PFSK-1 (cell line): ENCODE data around the gene SCN8A.

Source experiments
- FOXP2 ChIP-seq: optimal IDR thresholded peaks from 2 replicates; pipeline ENCODE3; 2011; ENCODE audit warnings: borderline replicate concordance, control low read depth, inconsistent platforms; ENCODE audit not compliant: insufficient read depth; ENCODE audit errors: extremely low read length, extremely low read depth
- POLR2AphosphoS5 ChIP-seq: IDR thresholded peaks from 2 replicates; pipeline ENCODE4 v1.6.1; 2012; ENCODE audit warnings: low read depth, mild to moderate bottlenecking, control low read depth, low read length, moderate library complexity
- SIN3A ChIP-seq: IDR thresholded peaks from 2 replicates; pipeline ENCODE4 v1.6.1; 2012; ENCODE audit warnings: mild to moderate bottlenecking, low read length, moderate library complexity, borderline replicate concordance; ENCODE audit not compliant: insufficient read depth
- TAF1 ChIP-seq: IDR thresholded peaks from 2 replicates; pipeline ENCODE4 v1.6.1; 2012; ENCODE audit warnings: low read length, control low read depth, borderline replicate concordance; ENCODE audit not compliant: insufficient read depth
- TF ChIP-seq, protein P1 (sequence below), 2 experiments: IDR thresholded peaks; 2 replicates each; pipeline versions ENCODE4 v1.6.1 to v1.8.0; 2011 to 2012; ENCODE audit warnings: low read depth in 2 of 2, low read length in 2 of 2, control low read depth in 1 of 2, inconsistent platforms in 1 of 2, mild to moderate bottlenecking in 1 of 2, moderate library complexity in 1 of 2; ENCODE audit not compliant: insufficient read depth in 1 of 2

The SCN8A gene

DNA sequence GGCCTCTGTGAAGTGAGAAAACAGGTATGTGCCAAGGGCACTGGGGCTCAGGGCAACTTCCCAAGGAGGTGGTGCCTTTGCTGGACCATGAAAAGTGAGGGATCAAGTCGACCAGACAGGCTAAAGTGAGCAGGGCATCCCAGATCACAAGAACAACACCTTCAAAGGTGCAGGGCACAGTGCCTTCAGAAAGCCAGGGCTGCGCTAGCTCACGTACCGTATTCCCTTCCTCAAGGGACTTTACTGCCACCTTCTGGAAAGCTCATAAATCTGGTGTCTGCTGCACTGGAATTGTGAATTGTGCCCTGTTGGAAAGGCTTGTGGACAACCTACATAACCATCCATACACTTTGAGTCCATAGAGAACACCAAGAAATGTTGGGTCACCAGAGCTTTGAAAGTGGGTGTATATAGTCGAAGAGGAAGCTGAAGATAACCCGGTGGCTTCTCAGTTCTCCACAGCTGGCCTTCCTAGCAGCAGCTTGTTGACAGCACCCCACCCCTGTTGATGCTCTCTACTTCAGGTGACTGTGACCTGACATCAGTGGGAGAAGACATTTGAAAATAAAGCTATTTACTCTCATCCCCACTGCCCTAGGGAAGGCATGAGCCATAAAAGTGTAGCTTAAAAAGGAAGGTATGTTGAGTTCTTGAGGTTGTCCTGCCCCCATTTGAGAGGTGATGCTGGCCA is 233.0 kb downstream of the SCN8A start:
- TF ChIP-seq, protein P1, sequence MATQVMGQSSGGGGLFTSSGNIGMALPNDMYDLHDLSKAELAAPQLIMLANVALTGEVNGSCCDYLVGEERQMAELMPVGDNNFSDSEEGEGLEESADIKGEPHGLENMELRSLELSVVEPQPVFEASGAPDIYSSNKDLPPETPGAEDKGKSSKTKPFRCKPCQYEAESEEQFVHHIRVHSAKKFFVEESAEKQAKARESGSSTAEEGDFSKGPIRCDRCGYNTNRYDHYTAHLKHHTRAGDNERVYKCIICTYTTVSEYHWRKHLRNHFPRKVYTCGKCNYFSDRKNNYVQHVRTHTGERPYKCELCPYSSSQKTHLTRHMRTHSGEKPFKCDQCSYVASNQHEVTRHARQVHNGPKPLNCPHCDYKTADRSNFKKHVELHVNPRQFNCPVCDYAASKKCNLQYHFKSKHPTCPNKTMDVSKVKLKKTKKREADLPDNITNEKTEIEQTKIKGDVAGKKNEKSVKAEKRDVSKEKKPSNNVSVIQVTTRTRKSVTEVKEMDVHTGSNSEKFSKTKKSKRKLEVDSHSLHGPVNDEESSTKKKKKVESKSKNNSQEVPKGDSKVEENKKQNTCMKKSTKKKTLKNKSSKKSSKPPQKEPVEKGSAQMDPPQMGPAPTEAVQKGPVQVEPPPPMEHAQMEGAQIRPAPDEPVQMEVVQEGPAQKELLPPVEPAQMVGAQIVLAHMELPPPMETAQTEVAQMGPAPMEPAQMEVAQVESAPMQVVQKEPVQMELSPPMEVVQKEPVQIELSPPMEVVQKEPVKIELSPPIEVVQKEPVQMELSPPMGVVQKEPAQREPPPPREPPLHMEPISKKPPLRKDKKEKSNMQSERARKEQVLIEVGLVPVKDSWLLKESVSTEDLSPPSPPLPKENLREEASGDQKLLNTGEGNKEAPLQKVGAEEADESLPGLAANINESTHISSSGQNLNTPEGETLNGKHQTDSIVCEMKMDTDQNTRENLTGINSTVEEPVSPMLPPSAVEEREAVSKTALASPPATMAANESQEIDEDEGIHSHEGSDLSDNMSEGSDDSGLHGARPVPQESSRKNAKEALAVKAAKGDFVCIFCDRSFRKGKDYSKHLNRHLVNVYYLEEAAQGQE (IDR thresholded peaks at IDR 0.05; ENCODE audit: insufficient read depth in 1 of 2, low read depth in 2 of 2, low read length in 2 of 2), result no peak
- TF ChIP-seq SIN3A, result no peak
- TF ChIP-seq TAF1, result no peak
- TF ChIP-seq POLR2AphosphoS5, result no peak
- TF ChIP-seq FOXP2, result no peak

DNA sequence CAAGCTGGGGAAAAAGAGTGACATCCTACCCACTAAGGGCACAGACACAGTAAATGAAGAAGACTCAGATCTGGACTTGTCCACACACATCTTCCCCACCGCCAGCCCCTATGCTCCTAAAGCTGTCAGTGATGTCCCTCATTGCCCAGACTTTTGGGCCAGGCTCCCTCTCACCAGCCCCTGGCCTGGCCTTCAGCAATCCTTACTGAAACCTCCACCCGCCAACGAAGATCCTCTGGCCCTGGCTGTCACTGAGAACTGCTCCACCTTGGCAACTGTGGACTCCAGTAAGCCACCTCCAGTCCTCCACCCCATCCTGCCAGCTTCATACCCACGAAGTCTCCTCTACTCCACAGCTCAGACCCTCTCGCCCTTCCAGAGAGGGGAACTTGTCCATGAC is 234.2 kb downstream of the SCN8A start:
- TF ChIP-seq TAF1, result no peak
- TF ChIP-seq, protein P1 (IDR thresholded peaks at IDR 0.05; ENCODE audit: insufficient read depth in 1 of 2, low read depth in 2 of 2, low read length in 2 of 2), result no peak
- no peak for TF ChIP-seq SIN3A
- no peak for TF ChIP-seq POLR2AphosphoS5
- no peak for TF ChIP-seq FOXP2

DNA sequence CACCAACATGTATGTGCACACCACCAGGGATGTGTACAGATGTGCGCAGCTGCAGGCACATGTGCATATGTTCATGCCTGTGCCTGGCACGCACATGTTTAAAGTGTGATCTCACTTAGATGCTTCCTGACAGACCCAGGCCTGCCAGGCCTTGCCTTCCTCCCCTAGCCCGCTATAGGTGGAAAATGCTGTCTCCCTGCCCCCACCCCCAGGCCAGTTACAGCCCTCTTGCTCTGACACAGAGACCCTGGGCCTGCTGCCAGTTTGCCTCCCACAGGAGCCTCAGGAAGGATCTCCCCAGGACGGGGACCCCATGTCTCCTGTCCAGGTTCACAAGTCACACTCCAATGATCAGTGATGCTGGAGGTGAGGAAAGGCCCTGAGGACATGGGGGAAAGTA is 235.8 kb downstream of the SCN8A start:
- no peak for TF ChIP-seq SIN3A
- TF ChIP-seq POLR2AphosphoS5, result no peak
- TF ChIP-seq, protein P1 (IDR thresholded peaks at IDR 0.05; ENCODE audit: insufficient read depth in 1 of 2, low read depth in 2 of 2, low read length in 2 of 2), result no peak
- no peak for TF ChIP-seq FOXP2
- no peak for TF ChIP-seq TAF1

DNA sequence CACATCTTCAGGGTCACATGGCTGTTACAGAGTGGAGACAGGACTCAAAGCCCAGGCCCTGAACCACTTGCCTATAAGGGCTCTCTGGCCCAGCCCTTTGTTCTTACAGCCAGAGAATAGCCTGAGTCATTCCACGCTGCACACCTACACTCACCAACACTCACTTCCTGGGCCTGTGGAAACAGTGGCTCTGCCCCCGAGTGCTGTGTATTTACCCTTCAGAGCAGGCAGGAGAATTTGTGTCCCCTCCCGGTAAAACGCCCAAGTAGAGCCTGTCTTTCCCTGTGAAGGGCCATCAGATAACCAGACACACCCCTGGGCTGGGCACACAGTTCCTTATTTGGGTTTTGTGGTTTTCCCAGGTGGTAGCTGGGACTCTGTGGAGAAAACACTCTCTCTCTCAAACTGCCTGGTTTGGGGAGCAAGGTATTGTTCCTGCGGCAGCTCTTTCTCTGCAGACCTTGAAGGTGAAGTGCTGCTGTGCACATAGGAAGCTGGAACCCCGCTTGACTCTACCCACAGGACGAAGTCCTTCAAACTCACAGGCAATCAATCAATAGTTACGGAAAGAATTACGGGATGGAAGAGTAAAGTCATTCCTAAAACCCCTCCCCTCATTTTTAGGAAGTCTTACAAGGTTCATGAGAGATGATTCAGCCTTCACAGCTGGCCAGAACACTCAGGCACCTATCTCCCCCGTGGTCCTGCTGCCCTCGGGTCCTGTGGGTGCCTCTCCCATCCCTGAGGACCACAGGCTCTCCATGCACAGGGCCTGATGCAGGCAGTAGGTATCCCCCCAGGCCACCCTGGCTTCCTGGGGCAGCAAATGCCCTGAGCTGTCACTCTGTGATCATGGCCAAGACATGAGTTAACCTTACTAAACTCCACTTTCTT is 237.1 kb downstream of the SCN8A start:
- no peak for TF ChIP-seq FOXP2
- no peak for TF ChIP-seq SIN3A
- TF ChIP-seq TAF1, result no peak
- TF ChIP-seq POLR2AphosphoS5, result no peak
- TF ChIP-seq, protein P1 (IDR thresholded peaks at IDR 0.05; ENCODE audit: insufficient read depth in 1 of 2, low read depth in 2 of 2, low read length in 2 of 2), result no peak
